NB4 (cell line): ENCODE measurements around the gene BCL2L13.
A peak's percentile ranks its signal among the peaks of the same experiment; 100 is the strongest.

Source experiments
- DNase-seq: peaks from one replicate; pipeline ENCODE4 v3.0.0; 2010; ENCODE audit warnings: low read depth
- H3K4me3 ChIP-seq: one replicate; pipeline ENCODE4 v1.5.1; 2011; ENCODE audit warnings: mild to moderate bottlenecking, low read depth, low read length, moderate library complexity
- CTCF ChIP-seq: IDR thresholded peaks from one replicate; pipeline ENCODE4 v1.5.1; 2012; ENCODE audit warnings: low read depth, low read length
- MAX ChIP-seq: IDR thresholded peaks from 2 replicates; pipeline ENCODE4 v1.6.1; 2011; ENCODE audit warnings: low read depth, low read length
- MYC ChIP-seq: IDR thresholded peaks from 2 replicates; pipeline ENCODE4 v1.6.1; 2011; ENCODE audit warnings: low read depth, low read length
- POLR2A ChIP-seq: IDR thresholded peaks from 2 replicates; pipeline ENCODE4 v1.6.1; 2011; ENCODE audit warnings: mild to moderate bottlenecking; ENCODE audit not compliant: insufficient read length; ENCODE audit errors: extremely low read depth

Gene BCL2L13

DNA sequence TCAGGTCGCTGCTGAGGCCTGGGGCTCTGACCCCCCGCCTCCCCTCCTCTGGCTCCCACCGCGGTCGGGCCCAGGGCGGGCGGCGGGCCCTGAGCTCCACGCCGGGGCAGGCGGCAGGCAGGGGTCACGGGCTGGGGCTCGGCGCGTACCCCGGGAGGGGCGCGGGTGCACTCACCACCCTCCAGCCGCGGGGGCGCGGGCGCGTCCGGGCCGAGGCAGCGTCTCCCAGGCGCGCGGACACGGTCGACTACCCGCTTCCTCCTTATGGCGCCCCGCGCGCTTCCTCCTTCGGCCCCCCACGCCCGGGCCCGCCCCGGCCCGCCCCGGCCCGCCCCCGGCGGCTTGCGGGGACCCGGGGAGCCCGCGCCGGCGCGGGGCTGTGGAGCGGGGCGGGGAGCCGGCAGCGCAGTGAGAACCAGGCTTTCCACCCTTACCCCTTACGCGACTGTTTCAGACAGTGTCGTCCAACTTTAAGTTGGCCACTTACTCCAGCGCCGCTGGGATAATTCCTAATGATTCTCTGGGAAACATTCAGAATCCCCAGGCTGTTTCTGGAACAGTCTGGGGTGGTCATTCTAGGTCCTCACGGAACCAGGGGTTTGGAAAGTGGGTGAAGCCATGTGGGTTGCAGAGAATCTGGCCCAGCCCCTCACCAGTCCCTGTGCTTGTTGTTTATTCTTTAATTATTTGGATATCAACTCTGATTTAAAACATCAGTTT is 135.8 kb downstream of the BCL2L13 start, which contains the start of gene BID:
Gene BID, minus strand, starts transcription at position 264 of the 720 bp plus-strand sequence. CDS start 24,353 bp downstream, outside the sequence.
- H3K4me3 ChIP-seq: peak within 1 kb of the TSS; percentile 76
- peak; percentile 74 for DNase-seq
- TF ChIP-seq POLR2A: peak; percentile 39
- no peak for TF ChIP-seq MAX

- DNase-seq: no peak
- TF ChIP-seq CTCF (no peak), POLR2A (no peak), MAX (no peak), MYC (no peak)
- peak overlapping the region; percentile 58 for H3K4me3 ChIP-seq
Measured at GRCh38 chr22:17774926-17775685, 136.5 kb downstream of the BCL2L13 start.

DNA sequence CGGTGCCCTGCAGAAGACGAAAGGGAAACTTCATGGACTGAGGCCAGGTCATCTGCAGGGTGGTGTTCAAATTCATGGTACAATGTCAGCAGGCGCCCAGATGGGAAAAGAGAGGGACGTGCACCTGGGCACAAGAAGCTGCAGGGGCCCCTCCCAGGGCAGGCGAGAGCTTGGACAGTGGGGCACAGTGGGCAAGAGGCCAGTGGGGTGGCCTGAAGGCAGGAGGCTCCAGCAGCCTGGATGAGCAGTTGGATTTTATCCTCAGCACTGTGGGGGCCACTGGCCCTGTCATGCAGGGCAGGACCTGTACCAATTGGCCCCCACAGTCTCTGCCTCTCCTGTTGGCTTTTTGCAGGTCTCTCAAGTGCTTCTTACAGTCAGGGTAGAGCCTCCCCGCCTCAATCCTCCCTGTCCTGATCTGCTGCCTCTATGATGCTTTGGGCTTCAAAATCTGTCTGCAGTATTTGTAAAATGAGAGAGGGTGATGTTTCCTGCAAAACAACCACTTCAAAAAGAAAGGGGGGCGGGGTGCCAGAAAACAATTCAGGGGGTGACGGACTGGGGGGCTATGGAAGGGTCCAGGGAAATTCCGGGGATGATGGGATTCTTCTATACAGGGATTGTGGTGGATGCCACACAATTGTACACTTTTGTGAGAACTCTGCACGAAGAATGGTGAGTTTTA is 137.4 kb downstream of the BCL2L13 start:
- TF ChIP-seq POLR2A: no peak
- no peak for TF ChIP-seq CTCF
- TF ChIP-seq MYC: no peak
- no peak for TF ChIP-seq MAX
- no peak overlapping the region for H3K4me3 ChIP-seq
- no peak for DNase-seq

- TF ChIP-seq MYC (peak; percentile 63), MAX (peak; percentile 11; the same call in 1 of the 2 replicates), CTCF (no peak), POLR2A (peak; percentile 52)
- peak overlapping the region; percentile 89 for H3K4me3 ChIP-seq
- DNase-seq: peak; percentile 81
Measured at GRCh38 chr22:17777005-17777716, 138.6 kb downstream of the BCL2L13 start.

DNA sequence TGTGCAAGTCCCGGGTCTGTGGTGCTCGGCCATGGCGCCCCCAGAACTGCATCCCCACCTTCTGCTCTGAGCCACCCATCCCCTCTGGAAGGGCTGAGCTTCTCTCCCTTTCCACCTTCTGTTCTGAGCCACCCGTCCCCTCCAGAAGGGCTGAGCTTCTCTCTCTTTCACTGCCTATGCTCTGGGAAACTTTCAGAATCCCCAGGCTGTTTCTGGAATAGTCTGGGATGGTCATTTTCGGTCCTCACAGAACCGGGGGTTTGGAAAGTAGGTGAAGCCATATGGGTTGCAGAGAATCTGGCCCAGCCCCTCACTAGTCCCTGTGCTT is 139.1 kb downstream of the BCL2L13 start:
- TF ChIP-seq CTCF: no peak
- TF ChIP-seq MYC: no peak; the same call in 1 of the 2 replicates
- TF ChIP-seq MAX: no peak
- no peak for TF ChIP-seq POLR2A
- DNase-seq: no peak
- peak overlapping the region; percentile 89 for H3K4me3 ChIP-seq
